HCT116 (cell line): ENCODE measurements around the gene GSTM1.
"Not testable (repeated sequence)": the region's sequence is repeated elsewhere in the genome, so short reads cannot be mapped to it uniquely, and the experiment has no call there.

ENCODE experiments used
- CTCF ChIP-seq, 3 experiments: fragments of 200-600 bp in 1 of 3; sonication (generic) in 1 of 3; IDR thresholded peaks in 2 of 3; conservative IDR thresholded peaks in 1 of 3; 2 replicates each; pipeline ENCODE4 v1.5.1; 2012 to 2017; ENCODE audit warnings: low read depth in 2 of 3, low read length in 2 of 3, antibody characterized with exemption in 1 of 3, borderline replicate concordance in 1 of 3, control low read depth in 1 of 3, mild to moderate bottlenecking in 1 of 3, mixed read lengths in 1 of 3, mixed run types in 1 of 3, moderate library complexity in 1 of 3; ENCODE audit not compliant: insufficient read depth in 1 of 3
- EZH2phosphoT487 ChIP-seq: fragments of 200-600 bp; IDR thresholded peaks from 2 replicates; pipeline ENCODE4 v1.6.1; 2018; ENCODE audit warnings: antibody characterized with exemption, borderline replicate concordance
- MAX ChIP-seq: IDR thresholded peaks from 2 replicates; pipeline ENCODE4 v1.6.1; 2012
- POLR2A ChIP-seq: IDR thresholded peaks from 2 replicates; pipeline ENCODE4 v1.7.0; 2011; ENCODE audit warnings: borderline replicate concordance; ENCODE audit not compliant: insufficient read depth, insufficient read length; ENCODE audit errors: extremely low read depth

GRCh38 chr1:109709822-109710221 lies 22.2 kb downstream of the GSTM1 start:
- TF ChIP-seq POLR2A; CTCF (IDR thresholded peaks at IDR 0.05 in 2 of 3, conservative IDR thresholded peaks at IDR 0.05 in 1 of 3; ENCODE audit: borderline replicate concordance in 1 of 3, insufficient read depth in 1 of 3, low read depth in 2 of 3, low read length in 2 of 3); MAX; EZH2phosphoT487: not testable (repeated sequence)
